ENCODE data around the gene DECR2.

The DECR2 gene

GRCh38 chr16:450785-451512, 49.3 kb downstream of the DECR2 start:
- no peak for DNase-seq

- DNase-seq = no peak
Measured at GRCh38 chr16:454397-454940, 52.8 kb downstream of the DECR2 start.

- DNase-seq = no peak
Measured at GRCh38 chr16:455453-455852, 53.8 kb downstream of the DECR2 start.

GRCh38 chr16:456891-457483, 55.3 kb downstream of the DECR2 start:
- DNase-seq = no peak

- no peak for DNase-seq
Measured at GRCh38 chr16:457732-458400, 56.2 kb downstream of the DECR2 start.

- DNase-seq = no peak
Measured at GRCh38 chr16:459761-460160, 58.1 kb downstream of the DECR2 start.

- DNase-seq = no peak
Measured at GRCh38 chr16:460787-461186, 59.1 kb downstream of the DECR2 start.
